WI38 (cell line): Measurements from ENCODE around the gene CCNF.

Experiments used
- H3K4me3 ChIP-seq: 2 replicates; pipeline ENCODE4 v1.5.1; 2011; ENCODE audit warnings: low read depth, mild to moderate bottlenecking, control low read depth, low read length
- CTCF ChIP-seq: IDR thresholded peaks from 2 replicates; pipeline ENCODE4 v1.5.1; 2012; ENCODE audit warnings: low read depth, mild to moderate bottlenecking, control low read depth, low read length

CCNF gene

GRCh38 chr16:2483939-2484897, 55.0 kb downstream of the CCNF start:
- no peak overlapping the region for H3K4me3 ChIP-seq
- TF ChIP-seq CTCF: no peak

GRCh38 chr16:2484898-2485508, 55.8 kb downstream of the CCNF start:
- H3K4me3 ChIP-seq: no peak overlapping the region
- TF ChIP-seq CTCF: no peak

- H3K4me3 ChIP-seq: no peak overlapping the region
- TF ChIP-seq CTCF: no peak
These were observed 56.7 kb downstream of the CCNF start for GRCh38 chr16:2485811-2486507.

GRCh38 chr16:2486645-2487516, 57.6 kb downstream of the CCNF start:
- TF ChIP-seq CTCF: no peak
- H3K4me3 ChIP-seq: no peak overlapping the region

- H3K4me3 ChIP-seq: no peak overlapping the region
- TF ChIP-seq CTCF: no peak
These were observed 58.2 kb downstream of the CCNF start for GRCh38 chr16:2487517-2487842.

GRCh38 chr16:2487903-2488531, 58.8 kb downstream of the CCNF start:
- H3K4me3 ChIP-seq: no peak overlapping the region

More at GRCh38 chr16:2487903-2488531, 58.8 kb downstream of the CCNF start:
- no peak for TF ChIP-seq CTCF
